HG03139 (cell line): Measurements from ENCODE around the gene NEMP2.

ENCODE experiments used
- ATAC-seq: cut with Tn5 transposase; IDR thresholded peaks from one replicate; pipeline ENCODE4 v1.9.1; 2021; ENCODE audit not compliant: unreplicated experiment

The NEMP2 gene

GRCh38 chr2:190458352-190459107 is 76.0 kb downstream of the NEMP2 start:
- no peak for ATAC-seq

GRCh38 chr2:190457256-190457655 is 77.3 kb downstream of the NEMP2 start:
- no peak for ATAC-seq

DNA sequence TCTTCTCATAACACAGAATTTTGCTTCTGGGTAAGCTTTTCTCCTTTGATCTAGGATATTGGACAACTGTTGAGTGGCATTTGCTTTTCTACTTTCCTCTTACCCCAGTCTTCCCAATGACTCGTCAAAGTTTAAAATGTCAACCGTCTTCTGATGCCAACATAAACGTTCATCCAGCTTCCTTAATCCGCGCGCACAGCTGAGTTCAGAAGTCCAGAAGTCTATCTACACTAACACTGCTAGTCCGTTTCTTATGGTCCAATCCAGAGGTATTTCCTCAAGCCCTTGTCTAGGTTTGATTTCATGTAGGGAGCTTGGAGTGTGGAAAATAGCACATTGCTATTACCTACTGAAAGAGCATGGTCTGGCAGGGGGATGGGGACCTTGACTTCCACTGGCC is 77.7 kb downstream of the NEMP2 start:
- no peak for ATAC-seq

- no peak for ATAC-seq
Observed at GRCh38 chr2:190455358-190456095, 79.0 kb downstream of the NEMP2 start.

DNA sequence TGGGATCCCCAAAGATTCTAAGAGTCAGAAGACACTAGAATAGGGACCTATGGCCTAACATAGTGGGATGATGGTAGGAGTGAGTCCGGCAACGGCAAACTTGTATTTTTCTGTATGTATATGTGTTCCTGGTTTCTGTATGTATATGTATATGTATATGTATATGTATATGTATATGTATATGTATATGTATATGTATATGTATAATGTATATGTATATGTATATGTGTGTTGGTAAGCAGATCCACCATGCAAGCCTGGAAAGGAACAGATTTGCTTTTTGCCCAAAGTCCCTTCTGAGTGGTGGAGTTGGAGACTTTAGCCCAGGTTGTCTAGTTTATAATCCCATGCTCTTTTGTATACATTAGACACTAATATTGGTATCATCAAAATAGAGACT is 79.7 kb downstream of the NEMP2 start:
- no peak for ATAC-seq
